Tibial nerve (tissue), 4 donors: Measurements from ENCODE around the gene ANHX. TPM values are rescaled to one million over a fixed set of nuclear protein-coding genes. Genes with fewer than 3 reads are reported as not detected.

Source experiments
- DNase-seq, 2 donors: peaks; one replicate each; pipeline ENCODE4 v3.0.0-alpha.2; 2019; ENCODE audit warnings: low spot score in 2 of 2
- H3K27ac ChIP-seq, 4 donors: fragments of 200-600 bp; sonication (generic) in 3 of 4; one replicate each; pipeline ENCODE4 v1.5.1; 2017 to 2019; ENCODE audit warnings: mild to moderate bottlenecking in 1 of 4
- H3K27me3 ChIP-seq, 2 donors: fragments of 200-600 bp; sonication (generic) in 1 of 2; one replicate each; pipeline versions ENCODE4 v1.5.1 to v1.6.0; 2017 to 2019
- H3K36me3 ChIP-seq, 3 donors: fragments of 200-600 bp; sonication (generic); one replicate each; pipeline ENCODE4 v1.5.1; 2018 to 2019
- H3K4me1 ChIP-seq, 4 donors: fragments of 200-600 bp; sonication (generic) in 3 of 4; one replicate each; pipeline ENCODE4 v1.5.1; 2017 to 2019
- H3K4me3 ChIP-seq, 4 donors: fragments of 200-600 bp; sonication (generic) in 3 of 4; one replicate each; pipeline ENCODE4 v1.5.1; 2017 to 2019; ENCODE audit warnings: mild to moderate bottlenecking in 1 of 4, moderate library complexity in 1 of 4
- H3K9me3 ChIP-seq, 4 donors: fragments of 200-600 bp; sonication (generic) in 3 of 4; one replicate each; pipeline ENCODE4 v1.5.1; 2017 to 2019
- CTCF ChIP-seq, 5 experiments: fragments of 200-600 bp in 3 of 5; fragments of 450-650 bp in 2 of 5; sonication (generic) in 3 of 5; IDR thresholded peaks; one replicate each; pipeline ENCODE4 v1.5.1; 2016 to 2019; ENCODE audit warnings: antibody characterized with exemption in 5 of 5, mild to moderate bottlenecking in 3 of 5, moderate library complexity in 2 of 5
- EP300 ChIP-seq, 2 donors: sonication (generic); formaldehyde crosslinking; IDR thresholded peaks; one replicate each; pipeline ENCODE4 v1.6.1; 2017; ENCODE audit warnings: antibody characterized with exemption in 2 of 2, mild to moderate bottlenecking in 1 of 2
- POLR2A ChIP-seq, 2 donors: fragments of 450-650 bp; IDR thresholded peaks; one replicate each; pipeline ENCODE4 v1.6.1; 2017; ENCODE audit warnings: antibody characterized with exemption in 2 of 2, mild to moderate bottlenecking in 2 of 2, moderate library complexity in 2 of 2
- WGBS, 2 donors: methylation state at CpG; one replicate each; pipeline ENCODE4 v1.1.5; 2018; 5-methylcytosine and 5-hydroxymethylcytosine counted together
- total RNA-seq, 4 donors: library from RNA; depleted of rRNA; stranded (reverse); fragments of >200 nt; gene quantifications; one replicate each; pipeline ENCODE4 v1.1.0, GENCODE V29; 2016

The ANHX gene
- total RNA-seq, 4 donors from 2014 or later: not detected

GRCh38 chr12:133221241-133221640, 14.4 kb downstream of the ANHX start:
- DNase-seq: no peak
- no peak overlapping the region for H3K27ac ChIP-seq
- no peaks in the 10 kb centered on the region for H3K27me3 ChIP-seq
- H3K4me1 ChIP-seq: no peaks in the 10 kb centered on the region
- no peaks in the 10 kb centered on the region for H3K36me3 ChIP-seq
- WGBS, 2 donors: 77 to 83% methylated on average over 16 of the region's 16 CpGs
- no peak for TF ChIP-seq CTCF (IDR thresholded peaks at IDR 0.05)
- TF ChIP-seq EP300 (IDR thresholded peaks at IDR 0.05): no peak
- no peak for TF ChIP-seq POLR2A (IDR thresholded peaks at IDR 0.05)
- H3K9me3 ChIP-seq: peaks cover 0 to 98% (median 8%) of the 10 kb centered on the region in 4 donors
- H3K4me3 ChIP-seq: no peak overlapping the region

GRCh38 chr12:133220521-133220920, 15.2 kb downstream of the ANHX start:
- 87 to 88% methylated on average over 6 of the region's 6 CpGs for WGBS, 2 donors
- peaks cover 0 to 98% (median 8%) of the 10 kb centered on the region in 4 donors for H3K9me3 ChIP-seq
- H3K36me3 ChIP-seq: no peaks in the 10 kb centered on the region
- H3K4me1 ChIP-seq: no peaks in the 10 kb centered on the region
- H3K27me3 ChIP-seq: no peaks in the 10 kb centered on the region
- DNase-seq: no peak
- TF ChIP-seq EP300 (IDR thresholded peaks at IDR 0.05) (no peak), POLR2A (IDR thresholded peaks at IDR 0.05) (no peak), CTCF (IDR thresholded peaks at IDR 0.05) (no peak)
- no peak overlapping the region for H3K4me3 ChIP-seq
- H3K27ac ChIP-seq: no peak overlapping the region

DNA sequence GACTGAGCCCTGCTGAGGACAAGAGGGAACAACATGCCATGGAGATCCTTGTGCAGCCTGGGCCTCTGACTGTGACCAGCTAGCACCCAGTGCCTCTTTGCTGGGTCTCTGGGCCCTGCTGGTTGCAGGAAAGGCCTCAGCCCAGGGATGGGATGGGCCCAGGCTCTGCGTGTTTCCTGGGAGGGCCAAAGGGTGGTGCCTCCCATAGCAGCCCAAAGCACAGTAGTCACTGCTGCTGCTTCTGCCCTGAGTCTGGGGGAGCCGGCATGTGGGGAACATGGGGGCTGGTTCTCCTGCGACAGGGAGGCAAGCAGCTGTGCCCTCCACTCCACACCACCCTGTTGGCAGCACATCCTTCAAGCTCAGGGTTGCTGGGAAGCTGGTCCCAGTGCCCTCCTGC, 18.5 kb downstream of the ANHX start:
- peaks cover 0 to 13% (median 0%) of the 10 kb centered on the region in 3 donors for H3K36me3 ChIP-seq
- peaks cover 0 to 99% (median 25%) of the 10 kb centered on the region in 4 donors for H3K9me3 ChIP-seq
- 69 to 70% methylated on average over 3 of the region's 3 CpGs for WGBS, 2 donors

GRCh38 chr12:133215724-133216123, 20.0 kb downstream of the ANHX start:
- TF ChIP-seq CTCF (IDR thresholded peaks at IDR 0.05) (no peak), EP300 (IDR thresholded peaks at IDR 0.05) (no peak), POLR2A (IDR thresholded peaks at IDR 0.05) (no peak)
- no peak overlapping the region for H3K27ac ChIP-seq
- H3K9me3 ChIP-seq: peaks cover 4 to 99% (median 34%) of the 10 kb centered on the region in 4 donors
- H3K36me3 ChIP-seq: peaks cover 0 to 13% (median 0%) of the 10 kb centered on the region in 3 donors
- no peak for DNase-seq
- no peak overlapping the region for H3K4me3 ChIP-seq
- 84 to 93% methylated on average over 3 of the region's 3 CpGs for WGBS, 2 donors
- no peaks in the 10 kb centered on the region for H3K27me3 ChIP-seq
- H3K4me1 ChIP-seq: no peaks in the 10 kb centered on the region

More for the DNA sequence above, 18.5 kb downstream of the ANHX start:
- TF ChIP-seq CTCF (IDR thresholded peaks at IDR 0.05) (no peak), POLR2A (IDR thresholded peaks at IDR 0.05) (no peak), EP300 (IDR thresholded peaks at IDR 0.05) (no peak)
- no peak for DNase-seq
- Histone ChIP-seq H3K4me1 (no peaks in the 10 kb centered on the region), H3K27me3 (no peaks in the 10 kb centered on the region), H3K4me3 (no peak overlapping the region), H3K27ac (no peak overlapping the region)

DNA sequence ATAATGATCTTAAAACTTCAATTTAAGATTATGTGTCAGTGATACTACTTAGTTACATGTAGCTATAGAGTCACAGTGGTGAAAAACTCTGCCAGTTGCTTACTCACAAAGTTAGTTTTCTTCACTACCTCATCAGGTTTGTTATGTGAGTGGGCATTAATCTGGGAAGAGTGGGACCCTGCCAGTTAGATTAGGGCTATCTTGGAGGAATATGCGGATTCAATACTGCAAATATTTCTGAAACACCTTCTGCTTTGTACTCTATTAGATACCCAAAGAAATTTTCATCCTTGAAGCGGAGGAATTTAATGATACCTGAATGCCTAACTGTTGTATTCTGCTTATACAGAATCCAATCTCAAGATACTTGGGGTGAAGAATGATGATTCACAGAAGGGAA, 29.3 kb downstream of the ANHX start:
- DNase-seq: no peak
- no peaks in the 10 kb centered on the region for H3K4me1 ChIP-seq
- 97 to 100% methylated on average over 2 of the region's 2 CpGs for WGBS, 2 donors
- TF ChIP-seq EP300 (IDR thresholded peaks at IDR 0.05): no peak
- no peak for TF ChIP-seq CTCF (IDR thresholded peaks at IDR 0.05)
- TF ChIP-seq POLR2A (IDR thresholded peaks at IDR 0.05): no peak
- no peak overlapping the region for H3K27ac ChIP-seq
- peaks cover 33 to 100% (median 81%) of the 10 kb centered on the region in 4 donors for H3K9me3 ChIP-seq
- H3K27me3 ChIP-seq: no peaks in the 10 kb centered on the region
- H3K36me3 ChIP-seq: peaks cover 10 to 70% (median 17%) of the 10 kb centered on the region in 3 donors
- H3K4me3 ChIP-seq: no peak overlapping the region
